Left lobe of liver (tissue), 2 donors: ENCODE results near the gene GPR4. TPM values are rescaled to one million over a fixed set of nuclear protein-coding genes. Genes with fewer than 3 reads are reported as not detected.
A peak's percentile ranks its signal among the peaks of the same experiment; 100 is the strongest.

Source experiments
- ATAC-seq: fragments of 200-7000 bp; cut with Tn5 transposase; one replicate; pipeline ENCODE4 v1.9.1; 2020; ENCODE audit warnings: mild to moderate bottlenecking, moderate library complexity
- DNase-seq: peaks from one replicate; pipeline ENCODE4 v3.0.0-alpha.2; 2020; ENCODE audit warnings: low spot score
- total RNA-seq: library from RNA; stranded (reverse); gene quantifications from one replicate; pipeline ENCODE4 v1.2.1, GENCODE V29; 2021
- donor health status: DM: no; HTN: no; CAD: no; lungs with moderate emphysema.
- donor health status: DM: no; HTN: yes; CAD: no.

The GPR4 gene
- total RNA-seq, 1 donor from 2014 or later, result 1.2 TPM

GRCh38 chr19:45591004-45591637 lies 10.9 kb downstream of the GPR4 start:
- ATAC-seq, result peak; percentile 79

GRCh38 chr19:45590300-45591003 lies 11.6 kb downstream of the GPR4 start:
- ATAC-seq, result no peak
- DNase-seq, result no peak

More at GRCh38 chr19:45591004-45591637, 10.9 kb downstream of the GPR4 start:
- no peak for DNase-seq

GRCh38 chr19:45589768-45590167 lies 12.2 kb downstream of the GPR4 start:
- DNase-seq (no peak), ATAC-seq (no peak)

GRCh38 chr19:45587873-45588272 lies 14.1 kb downstream of the GPR4 start:
- ATAC-seq (no peak), DNase-seq (no peak)

- ATAC-seq, result no peak
- no peak for DNase-seq
Measured at GRCh38 chr19:45585158-45585577, 16.8 kb downstream of the GPR4 start.

- ATAC-seq, result peak; percentile 89
- peak; percentile 100 for DNase-seq
Measured at GRCh38 chr19:45584332-45585157, 17.5 kb downstream of the GPR4 start, which contains the start of gene OPA3. Gene OPA3, minus strand, starts transcription at chr19:45584802. Its CDS starts 38 bp downstream, at chr19:45584764.

- DNase-seq (no peak), ATAC-seq (no peak)
Measured at GRCh38 chr19:45581576-45581975, 20.4 kb downstream of the GPR4 start.

- ATAC-seq (no peak), DNase-seq (no peak)
Measured at GRCh38 chr19:45578861-45579260, 23.2 kb downstream of the GPR4 start.

GRCh38 chr19:45577111-45577905 lies 24.7 kb downstream of the GPR4 start:
- DNase-seq (peak; percentile 67), ATAC-seq (peak; percentile 83)

- DNase-seq (no peak), ATAC-seq (no peak)
Measured at GRCh38 chr19:45576682-45577081, 25.3 kb downstream of the GPR4 start.

- ATAC-seq (no peak), DNase-seq (no peak)
Measured at GRCh38 chr19:45575216-45575615, 26.8 kb downstream of the GPR4 start.

GRCh38 chr19:45574526-45574925 lies 27.5 kb downstream of the GPR4 start:
- DNase-seq, result no peak
- ATAC-seq, result no peak

GRCh38 chr19:45571457-45572220 lies 30.4 kb downstream of the GPR4 start:
- ATAC-seq (no peak), DNase-seq (no peak)

- DNase-seq, result peak; percentile 80
- ATAC-seq, result peak; percentile 99
Measured at GRCh38 chr19:45569619-45570421, 32.2 kb downstream of the GPR4 start.

GRCh38 chr19:45568732-45569131 lies 33.3 kb downstream of the GPR4 start:
- DNase-seq (no peak), ATAC-seq (peak; percentile 62)

GRCh38 chr19:45567609-45568008 lies 34.4 kb downstream of the GPR4 start:
- DNase-seq, result no peak
- no peak for ATAC-seq

- no peak for ATAC-seq
- DNase-seq, result no peak
Measured at GRCh38 chr19:45564131-45564780, 37.8 kb downstream of the GPR4 start.

GRCh38 chr19:45560686-45561085 lies 41.3 kb downstream of the GPR4 start:
- ATAC-seq (no peak), DNase-seq (no peak)

GRCh38 chr19:45560038-45560437 lies 42.0 kb downstream of the GPR4 start:
- DNase-seq, result no peak

More at GRCh38 chr19:45560038-45560437, 42.0 kb downstream of the GPR4 start:
- ATAC-seq, result no peak
